Choroid plexus epithelial cell (primary cell): ENCODE results near the gene ZBTB4.
A peak's percentile ranks its signal among the peaks of the same experiment; 100 is the strongest.
"Not testable (repeated sequence)": the region's sequence is repeated elsewhere in the genome, so short reads cannot be mapped to it uniquely, and the experiment has no call there.

Source experiments
- DNase-seq: peaks from one replicate; pipeline ENCODE4 v3.0.0-alpha.2; 2010; ENCODE audit warnings: low read depth
- H3K4me3 ChIP-seq: 2 replicates; pipeline ENCODE4 v1.5.1; 2011; ENCODE audit warnings: low read depth, mild to moderate bottlenecking, control low read depth, low read length, moderate library complexity
- CTCF ChIP-seq: conservative IDR thresholded peaks from 2 replicates; pipeline ENCODE4 v1.5.1; 2011; ENCODE audit warnings: low read depth, mild to moderate bottlenecking, control low read depth, inconsistent platforms, low read length, moderate library complexity

Gene ZBTB4

GRCh38 chr17:7477392-7478275, 1.8 kb downstream of the ZBTB4 start:
- H3K4me3 ChIP-seq: peak overlapping the region; percentile 76
- DNase-seq: peak; percentile 88

GRCh38 chr17:7476951-7477350, 2.5 kb downstream of the ZBTB4 start:
- TF ChIP-seq CTCF: no peak
- no peak overlapping the region for H3K4me3 ChIP-seq
- DNase-seq: no peak

More at GRCh38 chr17:7477392-7478275, 1.8 kb downstream of the ZBTB4 start:
- TF ChIP-seq CTCF: no peak

- no peak overlapping the region for H3K4me3 ChIP-seq
- TF ChIP-seq CTCF: peak; percentile 9
- DNase-seq: peak; percentile 59
These were observed 2.9 kb downstream of the ZBTB4 start for GRCh38 chr17:7476494-7476893.

- no peak overlapping the region for H3K4me3 ChIP-seq
- no peak for TF ChIP-seq CTCF
- DNase-seq: no peak
These were observed 3.5 kb downstream of the ZBTB4 start for GRCh38 chr17:7475764-7476422.

GRCh38 chr17:7474767-7475166, 4.7 kb downstream of the ZBTB4 start:
- not testable (repeated sequence) for H3K4me3 ChIP-seq, DNase-seq

- TF ChIP-seq CTCF: no peak
- H3K4me3 ChIP-seq: no peak overlapping the region
- no peak for DNase-seq
These were observed 7.7 kb downstream of the ZBTB4 start for GRCh38 chr17:7471729-7472128.

- DNase-seq, H3K4me3 ChIP-seq: not testable (repeated sequence)
These were observed 8.9 kb downstream of the ZBTB4 start for GRCh38 chr17:7470457-7470973.

GRCh38 chr17:7469843-7470242, 9.6 kb downstream of the ZBTB4 start:
- not testable (repeated sequence) for H3K4me3 ChIP-seq, DNase-seq
